HEK293 (cell line): Measurements from ENCODE around the gene YPEL1.

ENCODE experiments used
- CTCF ChIA-PET: fragments of 350-600 bp; formaldehyde crosslinking; extraction: SDS; loops from one replicate; lab custom pipeline; 2021; ENCODE audit warnings: antibody characterized with exemption; lab: Yijun Ruan, JAX
- POLR2A ChIA-PET: fragments of 300-600 bp; formaldehyde crosslinking; extraction: SDS; loops from one replicate; lab custom pipeline; 2020; ENCODE audit warnings: antibody characterized with exemption, inconsistent platforms; lab: Yijun Ruan, JAX
- H3K27ac ChIP-seq: fragments of 200-500 bp; sonication (Bioruptor generic); 2 replicates; pipeline ENCODE4 v1.5.1; 2014; ENCODE audit warnings: low read depth, low read length, control low read depth, inconsistent platforms; ENCODE audit errors: extremely low read depth
- H3K36me3 ChIP-seq, 2 experiments: fragments of 200-500 bp in 1 of 2; sonication (Bioruptor generic) in 1 of 2; 1 replicate in 1 of 2; 2 replicates in 1 of 2; pipeline ENCODE4 v1.5.1; 2014 to 2017; ENCODE audit warnings: inconsistent platforms in 2 of 2, low read length in 2 of 2; ENCODE audit not compliant: control insufficient read depth in 2 of 2, insufficient read depth in 1 of 2
- H3K4me1 ChIP-seq: fragments of 200-500 bp; sonication (Bioruptor generic); 2 replicates; pipeline ENCODE4 v1.5.1; 2014; ENCODE audit warnings: mild to moderate bottlenecking, low read length, inconsistent platforms; ENCODE audit not compliant: control insufficient read depth, insufficient read depth
- H3K4me3 ChIP-seq: 2 replicates; pipeline ENCODE4 v1.5.1; 2011; ENCODE audit warnings: low read depth, mild to moderate bottlenecking, control low read depth, low read length, moderate library complexity
- H3K9me3 ChIP-seq: fragments of 200-500 bp; sonication (Bioruptor generic); 2 replicates; pipeline ENCODE4 v1.5.1; 2014; ENCODE audit warnings: low read depth, low read length, inconsistent platforms; ENCODE audit not compliant: control insufficient read depth, insufficient read depth
- AEBP2 ChIP-seq: fragments of 450-650 bp; formaldehyde crosslinking; IDR thresholded peaks from 2 replicates; pipeline ENCODE4 v1.5.1; 2016; ENCODE audit warnings: missing biosample characterization, missing genetic modification characterization, borderline replicate concordance
- SCRT1 ChIP-seq: fragments of 450-650 bp; formaldehyde crosslinking; IDR thresholded peaks from 2 replicates; pipeline ENCODE4 v1.5.1; 2016; ENCODE audit warnings: missing biosample characterization, missing genetic modification characterization, borderline replicate concordance
- SP3 ChIP-seq: fragments of 450-650 bp; formaldehyde crosslinking; IDR thresholded peaks from 2 replicates; pipeline ENCODE4 v1.5.1; 2016; ENCODE audit warnings: missing biosample characterization, missing genetic modification characterization
- YY1 ChIP-seq: fragments of 450-650 bp; formaldehyde crosslinking; IDR thresholded peaks from 2 replicates; pipeline ENCODE4 v1.5.1; 2018; ENCODE audit warnings: missing biosample characterization, missing genetic modification characterization
- ZBTB10 ChIP-seq: fragments of 450-650 bp; formaldehyde crosslinking; IDR thresholded peaks from 2 replicates; pipeline ENCODE4 v1.5.1; 2016; ENCODE audit warnings: missing biosample characterization, missing genetic modification characterization
- ZBTB49 ChIP-seq: fragments of 450-650 bp; formaldehyde crosslinking; IDR thresholded peaks from 2 replicates; pipeline ENCODE4 v1.5.1; 2016; ENCODE audit warnings: missing biosample characterization, missing genetic modification characterization, low read depth
- ZBTB8A ChIP-seq: fragments of 450-650 bp; formaldehyde crosslinking; IDR thresholded peaks from 2 replicates; pipeline ENCODE4 v1.5.1; 2016; ENCODE audit warnings: missing biosample characterization, missing genetic modification characterization
- ZFP37 ChIP-seq: fragments of 450-650 bp; formaldehyde crosslinking; IDR thresholded peaks from 2 replicates; pipeline ENCODE4 v1.5.1; 2016; ENCODE audit warnings: missing biosample characterization, missing genetic modification characterization
- ZNF133 ChIP-seq: fragments of 450-650 bp; formaldehyde crosslinking; IDR thresholded peaks from 2 replicates; pipeline ENCODE4 v1.5.1; 2016; ENCODE audit warnings: missing biosample characterization, missing genetic modification characterization
- ZNF155 ChIP-seq: fragments of 450-650 bp; formaldehyde crosslinking; IDR thresholded peaks from 2 replicates; pipeline ENCODE4 v1.5.1; 2016; ENCODE audit warnings: missing biosample characterization, missing genetic modification characterization
- ZNF169 ChIP-seq: fragments of 450-650 bp; formaldehyde crosslinking; IDR thresholded peaks from 2 replicates; pipeline ENCODE4 v1.5.1; 2016; ENCODE audit warnings: missing biosample characterization, missing genetic modification characterization
- ZNF221 ChIP-seq: fragments of 450-650 bp; formaldehyde crosslinking; IDR thresholded peaks from 2 replicates; pipeline ENCODE4 v1.5.1; 2017; ENCODE audit warnings: missing biosample characterization, missing genetic modification characterization, borderline replicate concordance
- ZNF518A ChIP-seq: fragments of 450-650 bp; formaldehyde crosslinking; conservative IDR thresholded peaks from 2 replicates; pipeline ENCODE4 v1.5.1; 2016; ENCODE audit warnings: low read depth, missing biosample characterization, missing genetic modification characterization
- ZNF600 ChIP-seq: fragments of 450-650 bp; formaldehyde crosslinking; IDR thresholded peaks from 2 replicates; pipeline ENCODE4 v1.5.1; 2016; ENCODE audit warnings: missing biosample characterization, missing genetic modification characterization
- ZNF692 ChIP-seq: fragments of 450-650 bp; formaldehyde crosslinking; IDR thresholded peaks from 2 replicates; pipeline ENCODE4 v1.5.1; 2016; ENCODE audit warnings: missing biosample characterization, missing genetic modification characterization
- ZNF830 ChIP-seq: fragments of 450-650 bp; IDR thresholded peaks from 2 replicates; pipeline ENCODE4 v1.5.0; 2018; ENCODE audit warnings: missing biosample characterization, missing genetic modification characterization, low read depth, mild to moderate bottlenecking, moderate library complexity

YPEL1 gene

GRCh38 chr22:21691816-21692215 lies 43.8 kb downstream of the YPEL1 start:
- peaks cover 0 to 79% of the 10 kb centered on the region in 2 experiments; a peak in 2 of 3 replicates for H3K36me3 ChIP-seq
- H3K9me3 ChIP-seq = no peaks in the 10 kb centered on the region
- no peaks in the 10 kb centered on the region for H3K4me1 ChIP-seq
- POLR2A ChIA-PET = interaction anchor here (0.7 kb wide), 1 partner anchor 51 kb away, joined by 4 read pairs; no protein-coding TSS in a partner anchor
- H3K27ac ChIP-seq = no peak overlapping the region
- no peak for TF ChIP-seq ZNF133
- no peak for TF ChIP-seq SP3
- no peak for TF ChIP-seq YY1 (tag by site-specific recombination)
- TF ChIP-seq ZNF600 = no peak
- TF ChIP-seq ZNF518A (tag by site-specific recombination) = no peak
- no peak for TF ChIP-seq ZNF830
- no peak for TF ChIP-seq ZFP37 (tag by site-specific recombination)
- no peak for TF ChIP-seq ZNF692 (tag by site-specific recombination)
- no peak for TF ChIP-seq ZNF221 (tag by site-specific recombination)
- no peak for TF ChIP-seq ZBTB49 (tag by site-specific recombination)
- TF ChIP-seq ZNF169 (tag by site-specific recombination) = no peak
- TF ChIP-seq ZBTB8A (tag by site-specific recombination) = no peak
- TF ChIP-seq SCRT1 (tag by site-specific recombination) = no peak
- TF ChIP-seq ZBTB10 (tag by site-specific recombination) = no peak
- no peak for TF ChIP-seq AEBP2 (tag by site-specific recombination)
- TF ChIP-seq ZNF155 (tag by site-specific recombination) = no peak
- CTCF ChIA-PET = interaction anchor here (0.6 to 0.7 kb wide), 2 partner anchors 268 to 497 kb away, joined by 3 to 10 read pairs; no protein-coding TSS in a partner anchor
- H3K4me3 ChIP-seq = no peak overlapping the region
